ENCODE results near the gene TXNDC5. TPM values are rescaled to one million over a fixed set of nuclear protein-coding genes. Genes with fewer than 3 reads are reported as not detected.

TXNDC5 gene
- total and polyA plus RNA-seq, 10 donors: 25.9 to 645 (median 194) TPM

GRCh38 chr6:7939184-7939863 lies 28.7 kb upstream of the TXNDC5 start:
- no peak for TF ChIP-seq CTCF (IDR thresholded peaks at IDR 0.05 in 8 of 11, conservative IDR thresholded peaks at IDR 0.05 in 3 of 11)
- no peak for TF ChIP-seq POLR2A (IDR thresholded peaks at IDR 0.05)
- TF ChIP-seq POLR2AphosphoS5 (IDR thresholded peaks at IDR 0.05): no peak
- H3K36me3 ChIP-seq: no peaks in the 10 kb centered on the region
- peaks cover 0 to 18% (median 10%) of the 10 kb centered on the region in 6 donors for H3K4me1 ChIP-seq
- peaks cover 0 to 3% (median 0%) of the 10 kb centered on the region in 8 donors for H3K9me3 ChIP-seq
- H3K27me3 ChIP-seq (replicated peaks in 1 of 7): no peaks in the 10 kb centered on the region
- intact Hi-C loops (cut with DNase I; ENCODE audit: low total_unique reads): no loop called here
- WGBS, 5 donors: 73 to 86% (median 79%) methylated on average over 11 of the region's 11 CpGs
- H3K27ac ChIP-seq: peak overlapping the region in 2 of 8 donors; percentile 42 to 58
- DNase-seq: no peak
- no peak overlapping the region for H3K4me3 ChIP-seq

- DNase-seq: no peak
- WGBS, 5 donors: 40 to 49% (median 47%) methylated on average over 4 of the region's 4 CpGs
- H3K27ac ChIP-seq: peak overlapping the region in 3 of 8 donors; percentile 13 to 42 (median 41)
- peaks cover 0 to 3% (median 0%) of the 10 kb centered on the region in 8 donors for H3K9me3 ChIP-seq
- H3K4me1 ChIP-seq: peaks cover 0 to 24% (median 10%) of the 10 kb centered on the region in 6 donors
- TF ChIP-seq CTCF (IDR thresholded peaks at IDR 0.05 in 8 of 11, conservative IDR thresholded peaks at IDR 0.05 in 3 of 11): no peak
- TF ChIP-seq POLR2A (IDR thresholded peaks at IDR 0.05): no peak
- TF ChIP-seq POLR2AphosphoS5 (IDR thresholded peaks at IDR 0.05): no peak
- H3K36me3 ChIP-seq: no peaks in the 10 kb centered on the region
- H3K27me3 ChIP-seq (replicated peaks in 1 of 7): no peaks in the 10 kb centered on the region
- no peak overlapping the region for H3K4me3 ChIP-seq
- intact Hi-C loops (cut with DNase I; ENCODE audit: low total_unique reads): no loop called here
Measured at GRCh38 chr6:7938562-7939183, 28.1 kb upstream of the TXNDC5 start.

GRCh38 chr6:7933794-7934193 lies 23.2 kb upstream of the TXNDC5 start:
- H3K36me3 ChIP-seq: no peaks in the 10 kb centered on the region
- H3K9me3 ChIP-seq: no peaks in the 10 kb centered on the region
- H3K4me3 ChIP-seq: no peak overlapping the region
- no peak for TF ChIP-seq POLR2AphosphoS5 (IDR thresholded peaks at IDR 0.05)
- no peak for TF ChIP-seq CTCF (IDR thresholded peaks at IDR 0.05 in 8 of 11, conservative IDR thresholded peaks at IDR 0.05 in 3 of 11)
- TF ChIP-seq POLR2A (IDR thresholded peaks at IDR 0.05): no peak
- intact Hi-C loops (cut with DNase I; ENCODE audit: low total_unique reads): no loop called here
- peaks cover 0 to 17% (median 1%) of the 10 kb centered on the region in 6 donors for H3K4me1 ChIP-seq
- 30 to 49% (median 47%) methylated on average over 3 of the region's 3 CpGs for WGBS, 5 donors
- H3K27ac ChIP-seq: peak overlapping the region in 4 of 8 donors; percentile 17 to 55 (median 34)
- DNase-seq: no peak
- H3K27me3 ChIP-seq (replicated peaks in 1 of 7): no peaks in the 10 kb centered on the region

- WGBS, 5 donors: 81 to 96% (median 91%) methylated on average over 2 of the region's 2 CpGs
- TF ChIP-seq POLR2A (IDR thresholded peaks at IDR 0.05) (no peak), POLR2AphosphoS5 (IDR thresholded peaks at IDR 0.05) (no peak), CTCF (IDR thresholded peaks at IDR 0.05 in 8 of 11, conservative IDR thresholded peaks at IDR 0.05 in 3 of 11) (no peak)
- DNase-seq: no peak
- no peak overlapping the region for H3K27ac ChIP-seq
- no peaks in the 10 kb centered on the region for H3K9me3 ChIP-seq
- H3K4me3 ChIP-seq: no peak overlapping the region
- no peaks in the 10 kb centered on the region for H3K27me3 ChIP-seq (replicated peaks in 1 of 7)
- no peaks in the 10 kb centered on the region for H3K36me3 ChIP-seq
- H3K4me1 ChIP-seq: peaks cover 0 to 11% (median 0%) of the 10 kb centered on the region in 6 donors
- intact Hi-C loops (cut with DNase I; ENCODE audit: low total_unique reads): no loop called here
Measured at GRCh38 chr6:7932625-7933024, 22.0 kb upstream of the TXNDC5 start.

Data from spleen (tissue), 11 donors.